Uterus (tissue), 2 donors: ENCODE results near the gene OBI1.

Experiments used
- POLR2A ChIP-seq, 2 donors: fragments of 450-650 bp; IDR thresholded peaks; one replicate each; pipeline ENCODE4 v1.6.1; 2016; ENCODE audit warnings: antibody characterized with exemption in 2 of 2, mild to moderate bottlenecking in 1 of 2, moderate library complexity in 1 of 2
- TF ChIP-seq, protein P1 (sequence below), 4 experiments: fragments of 200-600 bp in 2 of 4; fragments of 450-650 bp in 2 of 4; sonication (generic) in 2 of 4; IDR thresholded peaks; one replicate each; pipeline ENCODE4 v1.5.1; 2016 to 2019; ENCODE audit warnings: antibody characterized with exemption in 4 of 4, mild to moderate bottlenecking in 2 of 4, moderate library complexity in 1 of 4

DNA sequence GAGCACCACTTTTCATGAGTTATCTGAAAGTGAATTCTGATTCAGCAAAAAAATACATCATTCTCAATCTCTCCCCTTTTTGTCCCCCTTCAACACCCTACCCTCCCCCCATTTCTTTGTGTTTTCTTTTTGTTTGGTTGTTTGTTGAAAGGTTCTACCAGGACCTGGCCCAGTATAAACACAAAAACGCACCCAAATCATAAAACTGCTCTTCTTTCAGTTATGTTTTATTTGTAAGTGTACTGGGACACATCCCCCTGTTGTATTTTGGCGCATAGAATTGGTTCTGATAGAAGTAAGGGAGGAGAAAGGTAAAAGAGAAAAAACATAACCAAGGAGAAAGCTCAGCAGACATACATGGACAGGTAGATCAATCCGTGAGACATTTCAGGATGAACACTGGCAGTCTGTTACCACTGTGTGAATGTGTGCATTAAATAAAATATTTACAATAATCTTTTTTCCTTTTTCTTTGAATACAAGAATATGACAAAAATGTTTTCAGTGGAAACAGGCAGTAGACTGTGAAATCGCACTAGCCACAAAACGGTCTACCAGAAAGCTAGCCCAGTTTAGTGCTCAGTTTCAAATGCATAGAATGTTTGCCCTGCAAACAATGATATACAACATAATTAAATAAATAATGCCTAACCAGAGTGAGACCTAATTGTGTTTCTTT lies 59.9 kb downstream of the OBI1 start:
- TF ChIP-seq, protein P1, sequence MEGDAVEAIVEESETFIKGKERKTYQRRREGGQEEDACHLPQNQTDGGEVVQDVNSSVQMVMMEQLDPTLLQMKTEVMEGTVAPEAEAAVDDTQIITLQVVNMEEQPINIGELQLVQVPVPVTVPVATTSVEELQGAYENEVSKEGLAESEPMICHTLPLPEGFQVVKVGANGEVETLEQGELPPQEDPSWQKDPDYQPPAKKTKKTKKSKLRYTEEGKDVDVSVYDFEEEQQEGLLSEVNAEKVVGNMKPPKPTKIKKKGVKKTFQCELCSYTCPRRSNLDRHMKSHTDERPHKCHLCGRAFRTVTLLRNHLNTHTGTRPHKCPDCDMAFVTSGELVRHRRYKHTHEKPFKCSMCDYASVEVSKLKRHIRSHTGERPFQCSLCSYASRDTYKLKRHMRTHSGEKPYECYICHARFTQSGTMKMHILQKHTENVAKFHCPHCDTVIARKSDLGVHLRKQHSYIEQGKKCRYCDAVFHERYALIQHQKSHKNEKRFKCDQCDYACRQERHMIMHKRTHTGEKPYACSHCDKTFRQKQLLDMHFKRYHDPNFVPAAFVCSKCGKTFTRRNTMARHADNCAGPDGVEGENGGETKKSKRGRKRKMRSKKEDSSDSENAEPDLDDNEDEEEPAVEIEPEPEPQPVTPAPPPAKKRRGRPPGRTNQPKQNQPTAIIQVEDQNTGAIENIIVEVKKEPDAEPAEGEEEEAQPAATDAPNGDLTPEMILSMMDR (IDR thresholded peaks at IDR 0.05): no peak
- no peak for TF ChIP-seq POLR2A (IDR thresholded peaks at IDR 0.05)
